Vagina (tissue), 2 donors: Measurements from ENCODE around the gene NOLC1.

Experiments used
- POLR2A ChIP-seq, 2 donors: fragments of 450-650 bp; IDR thresholded peaks; one replicate each; pipeline ENCODE4 v1.6.1; 2017; ENCODE audit warnings: antibody characterized with exemption in 2 of 2, mild to moderate bottlenecking in 2 of 2, moderate library complexity in 2 of 2
- TF ChIP-seq, protein P1 (sequence below), 3 experiments: fragments of 450-650 bp in 2 of 3; fragments of 200-600 bp in 1 of 3; sonication (generic) in 1 of 3; IDR thresholded peaks; one replicate each; pipeline ENCODE4 v1.5.1; 2017 to 2019; ENCODE audit warnings: antibody characterized with exemption in 3 of 3, mild to moderate bottlenecking in 2 of 3, moderate library complexity in 2 of 3

DNA sequence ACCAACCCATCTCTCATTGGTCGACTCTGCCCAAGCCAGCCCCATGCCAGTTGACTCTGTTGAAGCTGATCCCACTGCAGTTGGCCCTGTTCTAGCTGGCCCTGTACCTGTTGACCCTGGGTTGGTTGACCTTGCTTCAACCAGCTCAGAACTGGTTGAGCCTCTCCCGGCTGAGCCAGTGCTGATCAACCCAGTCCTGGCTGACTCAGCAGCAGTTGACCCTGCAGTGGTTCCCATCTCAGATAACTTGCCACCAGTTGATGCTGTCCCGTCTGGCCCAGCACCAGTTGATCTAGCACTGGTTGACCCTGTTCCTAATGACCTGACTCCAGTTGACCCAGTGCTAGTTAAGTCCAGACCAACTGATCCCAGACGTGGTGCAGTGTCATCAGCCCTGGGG lies 12.0 kb upstream of the NOLC1 start:
- TF ChIP-seq, protein P1, sequence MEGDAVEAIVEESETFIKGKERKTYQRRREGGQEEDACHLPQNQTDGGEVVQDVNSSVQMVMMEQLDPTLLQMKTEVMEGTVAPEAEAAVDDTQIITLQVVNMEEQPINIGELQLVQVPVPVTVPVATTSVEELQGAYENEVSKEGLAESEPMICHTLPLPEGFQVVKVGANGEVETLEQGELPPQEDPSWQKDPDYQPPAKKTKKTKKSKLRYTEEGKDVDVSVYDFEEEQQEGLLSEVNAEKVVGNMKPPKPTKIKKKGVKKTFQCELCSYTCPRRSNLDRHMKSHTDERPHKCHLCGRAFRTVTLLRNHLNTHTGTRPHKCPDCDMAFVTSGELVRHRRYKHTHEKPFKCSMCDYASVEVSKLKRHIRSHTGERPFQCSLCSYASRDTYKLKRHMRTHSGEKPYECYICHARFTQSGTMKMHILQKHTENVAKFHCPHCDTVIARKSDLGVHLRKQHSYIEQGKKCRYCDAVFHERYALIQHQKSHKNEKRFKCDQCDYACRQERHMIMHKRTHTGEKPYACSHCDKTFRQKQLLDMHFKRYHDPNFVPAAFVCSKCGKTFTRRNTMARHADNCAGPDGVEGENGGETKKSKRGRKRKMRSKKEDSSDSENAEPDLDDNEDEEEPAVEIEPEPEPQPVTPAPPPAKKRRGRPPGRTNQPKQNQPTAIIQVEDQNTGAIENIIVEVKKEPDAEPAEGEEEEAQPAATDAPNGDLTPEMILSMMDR (IDR thresholded peaks at IDR 0.05): no peak
- no peak for TF ChIP-seq POLR2A (IDR thresholded peaks at IDR 0.05)
